HG03103 (cell line): ENCODE measurements around the gene CABP7.
A peak's percentile ranks its signal among the peaks of the same experiment; 100 is the strongest.
"Not testable (repeated sequence)": the region's sequence is repeated elsewhere in the genome, so short reads cannot be mapped to it uniquely, and the experiment has no call there.

Experiments used
- ATAC-seq: cut with Tn5 transposase; IDR thresholded peaks from one replicate; pipeline ENCODE4 v1.9.1; 2021; ENCODE audit warnings: low read depth; ENCODE audit not compliant: unreplicated experiment

CABP7 gene

DNA sequence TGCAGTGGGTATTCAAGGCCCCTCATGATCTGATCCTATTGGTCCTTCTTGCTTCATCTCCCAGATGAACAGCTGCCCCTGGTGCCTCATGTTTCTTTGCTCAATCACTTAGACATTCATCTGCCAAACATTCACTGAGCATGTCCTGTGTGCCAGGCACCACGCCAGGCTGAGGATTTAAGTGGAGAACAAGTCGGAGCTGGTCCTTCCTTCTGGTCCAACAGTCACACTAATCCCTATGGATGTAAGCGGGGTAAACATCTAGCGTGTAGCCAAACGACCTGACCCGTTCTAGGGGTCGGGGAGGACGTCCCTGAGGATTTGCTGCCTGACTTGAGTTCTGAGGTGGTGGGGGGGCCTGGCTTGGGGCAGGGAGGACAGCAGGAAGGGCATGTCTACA, 25.1 kb downstream of the CABP7 start:
- ATAC-seq, result no peak

DNA sequence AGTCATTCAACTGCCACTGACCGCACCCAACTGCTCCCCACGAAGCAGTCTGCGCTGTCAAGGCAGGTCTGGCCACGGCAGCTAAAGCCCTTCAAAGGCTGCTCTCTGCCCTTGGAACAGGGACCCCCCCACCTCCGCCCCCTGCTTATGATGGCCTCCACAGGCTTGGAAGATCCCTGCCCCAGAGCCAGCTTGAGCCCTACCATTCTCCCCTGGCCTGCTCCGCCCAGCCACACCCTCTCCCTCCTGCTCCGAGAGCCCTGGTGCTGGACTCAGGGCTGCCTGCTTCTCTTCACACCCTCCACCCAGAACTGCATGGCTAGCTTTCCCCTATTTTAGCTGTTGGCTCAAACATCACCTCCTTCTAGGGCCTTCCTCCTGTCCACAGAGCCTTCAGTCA, 28.0 kb downstream of the CABP7 start:
- ATAC-seq, result no peak

DNA sequence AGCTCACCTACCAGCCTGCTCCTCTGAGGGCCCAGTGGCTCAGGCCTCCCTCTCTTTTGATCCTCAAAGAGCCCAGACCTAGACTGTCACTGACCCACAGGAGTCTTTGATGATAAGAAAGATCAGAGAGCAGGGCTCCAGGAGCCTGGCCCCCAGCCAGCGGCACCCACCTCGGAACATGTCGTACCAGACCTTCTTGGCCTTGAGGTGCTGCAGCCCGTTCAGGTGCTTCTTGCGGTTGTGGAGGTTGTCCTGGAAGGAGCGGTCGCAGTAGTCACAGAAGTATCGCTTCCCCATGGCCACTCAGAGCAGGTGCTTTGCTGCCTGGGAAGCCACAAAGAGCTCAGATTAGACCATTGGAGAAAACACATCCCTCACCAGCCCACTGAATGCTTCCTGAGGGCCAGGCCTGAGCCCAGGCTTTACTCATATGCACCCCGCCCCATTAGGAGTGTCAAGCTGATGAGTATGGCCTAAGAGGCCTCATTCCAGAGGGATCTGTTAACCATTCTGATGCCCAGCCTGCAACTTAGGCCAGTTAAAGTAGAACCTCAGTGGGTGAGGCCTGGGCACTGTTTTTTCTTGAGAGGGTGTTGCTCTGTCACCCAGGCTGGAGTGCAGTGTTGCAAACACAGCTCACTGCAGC, 28.6 kb downstream of the CABP7 start:
- no peak for ATAC-seq

DNA sequence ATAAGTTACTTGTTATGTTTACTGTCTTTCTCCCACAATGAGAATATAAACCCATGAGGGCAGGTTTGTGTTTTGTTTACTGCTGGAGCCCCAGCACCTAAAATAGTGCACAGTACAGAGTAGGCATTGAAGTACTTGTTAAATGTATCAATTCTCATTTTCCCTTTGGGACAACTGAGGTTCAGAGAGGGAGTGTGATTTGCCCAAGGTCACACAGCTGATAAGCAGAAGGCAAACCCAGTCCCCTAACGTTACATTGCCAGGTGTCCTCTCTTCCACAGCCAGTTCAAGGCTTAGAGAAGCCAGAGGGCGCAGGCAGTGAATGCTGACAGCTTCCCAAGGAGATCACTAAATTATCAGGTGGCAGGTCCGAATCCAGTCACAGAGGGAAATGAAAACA, 30.2 kb downstream of the CABP7 start:
- ATAC-seq, result no peak

DNA sequence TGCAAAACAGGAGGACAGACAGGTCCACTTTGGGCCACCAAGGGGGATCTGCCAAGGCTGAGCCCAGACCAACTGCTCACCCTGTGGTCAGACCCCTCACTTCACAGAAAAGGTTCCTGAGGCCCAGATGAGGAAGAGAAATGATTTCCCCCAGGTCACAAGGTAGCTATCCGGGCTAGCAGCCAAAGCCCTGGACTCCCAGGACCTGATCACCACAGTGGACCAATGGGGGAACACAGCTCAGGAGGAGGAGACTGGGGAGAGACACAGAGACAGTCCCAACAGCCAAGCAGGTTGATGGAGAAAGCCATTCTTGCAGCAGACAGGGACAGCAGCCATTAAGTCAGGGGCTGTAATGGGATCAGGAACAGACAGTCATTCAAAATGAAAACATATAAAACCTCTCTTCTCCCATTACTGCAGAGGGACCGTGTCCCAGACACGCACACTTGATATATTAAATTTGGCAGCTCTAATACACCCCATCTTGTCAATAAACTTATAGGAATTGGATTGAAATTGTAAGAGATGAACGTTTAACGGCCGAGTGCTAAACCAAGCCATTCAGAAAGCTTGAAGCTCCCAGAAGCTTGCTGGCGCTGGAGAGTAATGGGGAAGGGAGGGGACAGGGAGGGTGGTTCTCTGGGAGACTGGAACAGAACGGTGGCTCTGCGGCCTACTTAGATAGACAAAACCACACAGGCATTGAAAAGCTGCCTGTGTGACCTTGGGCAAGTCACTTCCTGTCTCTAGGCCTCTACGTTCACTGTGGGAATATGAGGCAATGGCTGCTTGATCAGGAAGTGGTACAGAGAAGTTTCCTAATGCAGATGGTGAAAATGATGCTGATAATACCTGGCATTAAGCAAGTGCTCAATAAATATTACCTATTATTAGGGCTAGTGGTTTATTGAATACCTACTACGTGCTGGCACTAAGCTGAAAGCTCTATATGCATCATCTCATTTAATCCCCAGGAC, 31.0 kb downstream of the CABP7 start:
- ATAC-seq, result no peak

DNA sequence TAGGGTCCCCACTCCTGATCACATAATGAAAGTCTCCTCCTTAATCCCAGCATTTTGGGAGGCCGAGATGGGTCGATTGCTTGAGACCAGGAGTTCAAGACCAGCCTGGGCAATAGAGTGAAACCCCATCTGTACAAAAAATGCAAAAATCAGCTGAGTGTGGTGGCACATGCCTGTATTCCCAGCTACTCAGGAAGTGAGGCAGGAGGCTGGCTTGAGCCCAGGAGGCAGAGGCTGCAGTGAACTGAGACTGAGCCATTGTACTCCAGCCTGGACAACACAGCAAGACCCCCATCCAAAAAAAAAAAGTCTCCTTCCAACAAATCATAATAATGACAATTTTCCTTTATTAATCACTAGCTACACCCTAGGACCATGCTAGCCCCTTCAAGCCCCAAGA, 31.9 kb downstream of the CABP7 start:
- no peak for ATAC-seq

DNA sequence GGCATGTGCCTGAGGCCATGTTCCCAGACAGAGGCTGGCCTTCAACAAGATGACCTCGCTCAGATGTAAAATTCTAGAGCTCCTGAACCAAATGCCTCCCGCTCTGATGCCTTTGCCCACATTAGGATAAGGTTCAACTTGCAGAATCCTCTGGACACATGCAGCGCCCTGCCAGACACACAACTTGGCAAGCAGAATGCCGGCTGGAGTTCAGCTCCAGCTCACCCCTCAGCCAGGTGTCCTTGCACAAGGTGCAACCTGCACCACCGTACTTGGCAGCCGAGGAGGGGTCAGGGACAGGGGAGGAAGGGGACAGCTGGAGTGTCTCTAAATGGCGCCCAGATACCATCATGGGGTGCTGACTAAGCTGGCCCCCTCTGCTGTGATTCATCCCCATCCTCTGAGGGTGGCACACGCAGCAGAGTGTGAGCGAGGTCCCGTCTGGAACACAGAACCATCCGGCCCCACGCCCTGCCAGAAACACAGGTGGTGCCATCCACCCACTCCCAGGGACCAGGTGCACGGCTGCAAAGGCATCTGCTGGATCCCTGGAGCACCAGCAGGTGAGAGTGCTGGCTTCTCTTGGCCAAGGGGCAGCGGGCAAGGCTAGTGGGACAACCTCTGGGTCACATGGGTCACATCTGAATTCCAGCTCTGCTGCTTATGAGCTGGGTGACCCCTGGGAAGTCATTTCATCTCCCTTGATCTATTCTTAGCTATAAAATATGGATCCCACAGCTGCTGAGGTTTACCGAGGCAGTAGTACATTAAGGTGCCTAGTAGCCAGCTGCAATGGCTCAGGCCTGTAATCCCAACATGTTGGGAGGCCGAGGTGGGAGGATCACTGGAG, 34.2 kb downstream of the CABP7 start:
- ATAC-seq, result no peak

DNA sequence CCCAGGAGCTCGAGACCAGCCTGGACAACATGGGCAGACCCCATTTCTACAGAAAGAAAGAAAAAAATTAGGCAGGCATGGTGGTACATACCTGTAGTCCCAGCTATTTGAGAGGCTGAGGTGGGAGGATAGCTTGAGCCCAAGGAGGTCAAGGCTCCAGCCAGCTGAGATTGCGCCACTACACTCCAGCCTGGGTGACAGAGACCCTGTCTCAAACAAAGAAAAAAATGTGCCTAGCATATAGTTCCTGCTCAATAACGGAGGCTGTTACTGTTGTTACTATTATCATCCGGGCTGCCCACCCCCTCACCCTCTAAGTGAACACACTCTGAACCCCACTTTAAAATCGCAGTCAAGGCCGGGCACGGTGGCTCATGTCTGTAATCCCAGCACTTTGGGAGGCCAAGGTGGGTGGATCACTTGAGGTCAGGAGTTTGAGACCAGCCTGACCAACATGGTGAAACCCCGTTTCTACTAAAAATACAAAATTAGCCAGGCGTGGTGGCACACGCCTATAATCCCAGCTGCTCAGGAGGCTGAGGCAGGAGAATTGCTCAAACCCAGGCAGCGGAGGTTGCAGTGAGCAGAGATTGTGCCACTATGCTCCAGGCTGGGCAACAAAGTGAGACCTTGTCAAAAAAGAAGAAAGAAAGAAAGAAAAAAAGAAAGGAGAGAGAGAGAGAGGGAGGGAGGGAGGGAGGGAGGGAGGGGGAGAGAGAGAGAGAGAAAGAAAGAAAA, 35.0 kb downstream of the CABP7 start:
- ATAC-seq, result not testable (repeated sequence)

DNA sequence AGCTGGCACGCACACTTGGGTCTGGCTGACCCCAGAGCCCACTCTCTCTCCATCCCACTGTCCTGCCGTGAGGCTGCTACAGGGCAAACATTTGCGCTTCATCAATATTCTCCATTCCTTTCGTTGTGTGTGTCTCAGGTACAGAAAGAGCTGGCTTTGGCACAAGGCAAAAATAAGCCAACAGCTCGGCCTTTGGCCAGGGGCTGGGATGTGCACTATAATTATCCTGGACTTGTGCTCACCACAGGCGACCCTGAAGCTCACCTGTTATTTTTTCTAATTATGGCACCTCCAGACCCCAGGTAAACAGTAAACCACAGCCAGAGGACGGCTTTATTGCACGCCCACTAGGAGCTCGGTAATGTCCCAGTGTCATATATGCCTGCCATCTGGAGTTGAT, 36.1 kb downstream of the CABP7 start:
- no peak for ATAC-seq

DNA sequence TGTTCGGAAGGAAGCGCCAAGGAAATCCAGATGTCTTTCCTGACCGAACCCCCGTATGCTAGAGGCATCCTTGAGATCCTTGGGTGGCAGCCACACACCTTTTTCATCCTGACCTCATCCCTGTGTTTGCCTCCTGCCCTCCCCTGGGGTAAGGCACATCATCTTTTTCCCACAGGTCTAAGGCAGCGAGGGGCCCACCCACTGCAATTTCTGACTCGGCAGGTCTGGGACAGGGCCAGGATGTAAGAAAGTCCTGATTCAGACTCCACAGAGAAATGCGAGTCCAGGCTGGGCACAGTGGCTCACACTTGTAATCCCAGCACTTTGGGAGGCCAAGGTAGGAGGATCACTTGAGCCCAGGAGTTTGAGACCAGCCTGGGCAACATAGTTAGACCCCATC, 36.5 kb downstream of the CABP7 start:
- no peak for ATAC-seq

DNA sequence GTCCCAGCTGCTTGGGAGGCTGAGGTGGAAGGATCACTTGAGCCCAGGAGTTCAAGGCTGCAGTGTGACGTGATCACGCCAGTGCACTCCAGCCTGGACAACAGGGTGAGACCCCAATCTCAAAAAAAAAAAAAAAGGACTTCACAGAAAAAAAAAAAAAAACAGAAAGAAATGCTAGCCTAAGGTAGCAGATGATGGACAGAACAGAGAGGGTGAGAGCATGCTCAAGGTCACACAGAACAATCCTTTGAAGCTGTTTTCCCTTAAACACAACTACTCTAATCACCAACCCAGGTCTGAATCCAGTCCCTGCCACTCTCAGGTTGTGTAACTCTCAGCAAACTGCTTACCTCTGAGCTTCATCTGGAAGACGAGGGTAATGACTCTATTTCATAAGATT, 37.3 kb downstream of the CABP7 start:
- no peak for ATAC-seq

DNA sequence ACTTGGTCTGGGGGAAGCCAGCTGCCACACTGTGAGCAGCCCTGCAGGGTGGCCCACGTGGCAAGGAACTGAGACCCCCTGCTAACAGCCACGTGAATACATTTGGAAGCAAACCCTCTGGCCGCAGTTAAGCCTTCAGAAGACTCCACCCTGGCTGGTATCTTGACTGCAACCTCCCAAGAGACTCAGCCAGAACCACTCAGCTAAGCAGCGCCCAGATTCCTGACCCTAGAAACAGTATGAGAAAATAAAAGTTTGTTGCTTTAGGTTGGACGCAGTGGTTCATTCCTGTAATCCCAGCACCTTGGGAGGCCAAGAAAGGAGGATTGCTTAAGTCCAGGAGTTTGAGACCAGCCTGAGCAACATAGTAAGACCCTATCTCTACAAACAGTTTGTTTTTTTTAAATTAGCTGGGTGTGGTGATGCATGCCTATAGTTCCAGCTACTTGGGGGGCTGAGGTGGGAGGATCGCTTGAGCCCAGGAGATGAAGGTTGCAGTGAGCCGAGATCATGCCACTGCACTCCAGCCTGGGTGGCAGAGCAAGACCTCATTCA, 38.3 kb downstream of the CABP7 start:
- ATAC-seq, result no peak

DNA sequence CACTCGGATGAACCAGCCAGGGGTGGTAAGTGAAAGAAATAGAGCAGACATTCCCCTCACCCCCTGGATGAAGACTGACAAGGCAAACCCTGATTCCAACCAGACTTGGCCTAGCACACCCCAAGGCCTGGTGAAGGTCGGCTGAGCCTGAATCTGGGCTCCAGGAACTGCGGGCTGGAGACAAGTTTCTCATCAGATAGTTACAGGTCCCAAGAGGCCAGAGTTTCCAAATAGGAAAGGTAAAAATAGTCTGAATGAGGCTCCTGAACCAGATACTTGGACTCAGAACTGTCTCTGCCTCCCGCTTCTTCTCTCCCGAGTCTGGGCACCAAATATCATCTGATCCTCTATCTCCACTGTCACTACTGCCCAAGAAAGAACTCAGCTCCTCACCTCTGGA, 39.2 kb downstream of the CABP7 start:
- no peak for ATAC-seq

DNA sequence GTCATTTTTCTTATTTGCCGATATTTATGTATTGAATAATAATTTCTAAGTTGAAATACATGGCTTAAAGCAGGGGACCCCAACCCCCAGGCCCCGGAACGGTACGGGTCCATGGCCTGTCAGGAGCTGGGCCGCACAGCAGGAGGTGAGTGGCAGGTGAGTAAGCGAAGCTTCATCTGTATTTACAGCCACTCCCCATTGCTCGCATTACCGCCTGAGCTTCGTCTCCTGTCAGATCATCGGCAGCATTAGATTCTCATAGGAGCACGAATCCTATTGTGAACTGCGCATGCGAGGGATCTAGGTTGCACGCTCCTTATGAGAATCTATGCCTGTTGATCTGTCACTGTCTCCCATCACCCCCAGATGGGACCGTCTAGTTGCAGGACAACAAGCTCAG, 42.5 kb downstream of the CABP7 start:
- no peak for ATAC-seq

DNA sequence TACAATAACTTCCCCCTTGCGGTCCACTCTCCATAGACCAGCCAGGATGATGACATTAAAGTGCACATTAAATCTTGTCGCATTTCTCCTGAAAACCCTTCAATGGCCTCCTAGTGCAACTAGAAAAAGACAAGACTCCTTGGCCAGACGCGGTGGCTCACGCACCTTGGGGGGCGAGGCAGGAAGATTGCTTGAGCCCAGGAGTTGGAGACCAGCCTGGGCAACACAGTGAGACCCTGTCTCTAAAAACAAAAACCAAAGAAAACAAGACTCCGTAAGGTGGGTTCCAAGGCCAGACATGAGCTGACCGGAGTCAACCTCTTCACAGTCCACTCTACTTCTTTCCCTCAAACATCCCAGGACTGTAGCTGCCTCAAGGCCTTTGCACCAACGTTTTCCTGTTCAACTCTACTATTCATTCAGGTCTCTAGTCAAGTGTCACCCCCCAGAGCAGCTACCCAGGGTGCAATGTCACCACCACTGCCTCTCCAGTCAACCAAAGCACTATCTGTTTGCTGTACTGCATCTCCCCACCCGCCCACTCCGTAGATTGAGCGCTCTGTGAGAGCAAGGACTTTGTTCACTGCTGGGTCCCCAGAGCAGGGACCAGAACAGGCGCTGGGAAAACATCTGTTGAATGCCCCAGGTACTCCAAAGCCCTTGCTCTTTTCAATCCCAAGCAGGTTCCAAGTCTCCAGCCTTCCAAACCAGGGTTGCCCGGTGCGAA, 46.3 kb downstream of the CABP7 start:
- ATAC-seq, result peak; percentile 20

DNA sequence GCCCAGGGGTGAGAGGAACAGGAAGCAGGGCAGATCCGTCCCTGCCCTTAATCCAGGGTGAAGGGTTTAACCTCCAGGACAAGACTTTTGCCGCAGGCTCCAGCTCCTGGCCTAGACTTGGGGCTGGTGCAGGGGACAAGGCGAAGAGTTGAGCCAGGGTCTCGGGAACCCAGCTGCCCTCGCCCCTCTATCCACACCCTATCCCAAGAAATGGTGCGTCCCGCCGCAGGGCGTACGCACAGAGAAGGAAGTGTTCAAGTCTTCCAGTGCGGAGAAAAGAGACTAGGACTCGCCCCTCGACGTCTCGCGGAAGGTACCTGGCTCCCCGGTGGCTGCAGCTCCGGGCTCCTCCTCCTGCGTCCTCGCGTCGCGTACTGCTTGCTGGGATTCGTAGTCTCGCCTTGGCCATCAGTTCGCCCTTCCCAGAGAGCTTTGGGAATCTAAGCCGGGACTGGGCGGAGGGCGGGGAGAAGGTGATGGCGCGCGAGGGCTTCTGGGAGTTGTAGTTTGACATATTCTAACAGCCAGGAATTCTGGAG, 46.9 kb downstream of the CABP7 start, which contains the start of gene ZMAT5:
ZMAT5 (minus strand) TSS at position 376 of the 539 bp plus-strand sequence. CDS start 18,463 bp downstream, outside the sequence.
- peak; percentile 72 for ATAC-seq

DNA sequence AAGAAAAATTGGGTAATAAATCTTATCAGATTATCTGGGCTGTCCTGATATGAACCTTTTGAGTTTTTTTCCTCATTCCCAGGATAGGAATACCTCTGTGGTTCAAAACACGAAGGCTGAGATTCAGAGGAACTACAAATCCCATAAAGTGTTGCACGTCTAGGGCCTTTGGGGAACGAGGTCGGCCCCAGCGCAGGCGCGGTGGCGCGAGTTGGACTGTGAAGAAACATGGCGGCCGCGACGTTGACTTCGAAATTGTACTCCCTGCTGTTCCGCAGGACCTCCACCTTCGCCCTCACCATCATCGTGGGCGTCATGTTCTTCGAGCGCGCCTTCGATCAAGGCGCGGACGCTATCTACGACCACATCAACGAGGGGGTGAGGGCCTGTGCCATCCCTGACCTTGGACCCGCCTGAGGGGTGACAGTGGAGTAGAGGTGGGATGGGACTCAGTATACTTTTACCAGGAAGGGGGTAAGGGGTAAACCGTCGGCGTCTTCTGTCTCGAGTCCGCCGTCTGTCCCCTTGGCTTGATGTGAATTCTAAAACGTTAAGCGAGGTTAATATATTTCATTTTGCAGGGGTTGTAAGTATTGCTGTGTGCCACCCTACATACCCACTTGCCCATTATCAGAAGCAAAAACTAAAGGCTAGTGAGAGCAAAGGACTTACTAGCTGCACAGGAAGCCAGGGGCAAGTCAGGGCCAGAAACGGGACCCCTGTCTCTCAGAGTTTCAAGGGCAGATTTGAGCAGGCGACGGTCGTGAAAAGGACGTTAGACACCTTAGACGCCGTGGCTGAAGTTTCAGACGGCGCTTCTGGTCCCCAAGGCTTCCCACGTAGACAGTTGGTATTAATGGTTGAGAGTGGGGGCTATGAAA, 47.6 kb downstream of the CABP7 start, which contains the start of gene UQCR10:
UQCR10 (plus strand) TSS at position 199 of the 881 bp plus-strand sequence; CDS start at position 229, 30 bp downstream.
- peak; percentile 62 for ATAC-seq
